Liver (tissue), 9 donors: Measurements from ENCODE around the gene TRIL. TPM values are rescaled to one million over a fixed set of nuclear protein-coding genes. Genes with fewer than 3 reads are reported as not detected.

Source experiments
- DNase-seq: peaks from one replicate; pipeline ENCODE4 v3.0.0-alpha.2; 2017; ENCODE audit warnings: low spot score
- H3K27ac ChIP-seq, 2 donors: one replicate each; pipeline ENCODE4 v1.7.0; 2013; ENCODE audit warnings: inconsistent platforms in 2 of 2, low read length in 2 of 2, control low read depth in 1 of 2, low read depth in 1 of 2, mild to moderate bottlenecking in 1 of 2
- H3K27me3 ChIP-seq, 4 donors: one replicate each; pipeline versions ENCODE4 v1.6.1 to v1.7.0; 2013; ENCODE audit warnings: low read length in 3 of 4, inconsistent platforms in 1 of 4, mild to moderate bottlenecking in 1 of 4, moderate library complexity in 1 of 4; ENCODE audit not compliant: control insufficient read depth in 4 of 4, insufficient read depth in 4 of 4
- H3K36me3 ChIP-seq, 4 donors: one replicate each; pipeline versions ENCODE4 v1.6.1 to v1.7.0; 2013; ENCODE audit warnings: low read length in 3 of 4, mild to moderate bottlenecking in 3 of 4, low read depth in 1 of 4, moderate library complexity in 1 of 4; ENCODE audit not compliant: control insufficient read depth in 4 of 4, insufficient read depth in 3 of 4
- H3K4me1 ChIP-seq, 4 donors: one replicate each; pipeline versions ENCODE4 v1.6.1 to v1.7.0; 2013; ENCODE audit warnings: low read length in 3 of 4, mild to moderate bottlenecking in 3 of 4, moderate library complexity in 1 of 4; ENCODE audit not compliant: control insufficient read depth in 4 of 4, insufficient read depth in 4 of 4
- H3K4me3 ChIP-seq, 3 donors: one replicate each; pipeline versions ENCODE4 v1.6.1 to v1.7.0; 2013; ENCODE audit warnings: low read length in 3 of 3, control low read depth in 1 of 3, low read depth in 1 of 3, mild to moderate bottlenecking in 1 of 3
- H3K9ac ChIP-seq, 2 donors: one replicate each; pipeline ENCODE4 v1.7.0; 2013; ENCODE audit warnings: low read length in 2 of 2, mild to moderate bottlenecking in 2 of 2, moderate library complexity in 2 of 2, control low read depth in 1 of 2, low read depth in 1 of 2
- H3K9me3 ChIP-seq, 4 donors: one replicate each; pipeline versions ENCODE4 v1.6.1 to v1.7.0; 2013; ENCODE audit warnings: low read length in 3 of 4; ENCODE audit not compliant: control insufficient read depth in 4 of 4
- EGR1 ChIP-seq, 2 donors: IDR thresholded peaks; 2 replicates each; pipeline ENCODE4 v1.6.1; 2016 to 2018; ENCODE audit warnings: antibody characterized with exemption in 2 of 2, low read depth in 2 of 2
- GABPA ChIP-seq, 2 donors: IDR thresholded peaks in 1 of 2; conservative IDR thresholded peaks in 1 of 2; 2 replicates each; pipeline ENCODE4 v1.6.1; 2016; ENCODE audit warnings: antibody characterized with exemption in 2 of 2, mild to moderate bottlenecking in 1 of 2, moderate library complexity in 1 of 2
- HNF4A ChIP-seq, 2 donors: conservative IDR thresholded peaks; 2 replicates each; pipeline ENCODE4 v1.6.1; 2016; ENCODE audit warnings: antibody characterized with exemption in 2 of 2, mild to moderate bottlenecking in 2 of 2
- HNF4G ChIP-seq: IDR thresholded peaks from 2 replicates; pipeline ENCODE4 v1.6.1; 2016; ENCODE audit warnings: antibody characterized with exemption
- JUND ChIP-seq, 2 donors: IDR thresholded peaks; 2 replicates each; pipeline ENCODE4 v1.6.1; 2016; ENCODE audit warnings: antibody characterized with exemption in 2 of 2
- NR2F2 ChIP-seq: IDR thresholded peaks from 2 replicates; pipeline ENCODE4 v1.6.1; 2016; ENCODE audit warnings: antibody characterized with exemption
- RAD21 ChIP-seq, 2 donors: IDR thresholded peaks; 2 replicates each; pipeline ENCODE4 v1.6.1; 2016; ENCODE audit warnings: antibody characterized with exemption in 2 of 2, mild to moderate bottlenecking in 2 of 2
- SP1 ChIP-seq: IDR thresholded peaks from 2 replicates; pipeline ENCODE4 v1.6.1; 2018; ENCODE audit warnings: antibody characterized with exemption, mild to moderate bottlenecking
- TAF1 ChIP-seq: conservative IDR thresholded peaks from 2 replicates; pipeline ENCODE4 v1.6.1; 2016; ENCODE audit warnings: antibody characterized with exemption, mild to moderate bottlenecking
- YY1 ChIP-seq: IDR thresholded peaks from 2 replicates; pipeline ENCODE4 v1.6.1; 2016; ENCODE audit warnings: antibody characterized with exemption, mild to moderate bottlenecking
- WGBS: extraction: QIAGEN DNeasy Blood & Tissue Kit; methylation state at CpG from one replicate; pipeline ENCODE4 v1.1.7; 2013; 5-methylcytosine and 5-hydroxymethylcytosine counted together
- polyA plus RNA-seq, 2 donors: library from polyadenylated mRNA; stranded (reverse) in 1 of 2; unstranded in 1 of 2; fragments of 200-250 nt in 1 of 2; fragments of >200 nt in 1 of 2; fragmentation: Nextera tagmentation in 1 of 2; extraction: Ambion mirVana in 1 of 2; gene quantifications; one replicate each; pipeline versions ENCODE4 v1.2.1 to v1.2.3, GENCODE V29; 2013 to 2015
- total RNA-seq, 2 donors: library from RNA; depleted of rRNA; stranded (reverse); fragments of >200 nt; gene quantifications; one replicate each; pipeline ENCODE4 v1.2.3, GENCODE V29; 2014
- TF ChIP-seq, protein P1 (sequence below): fragments of 150-350 bp; IDR thresholded peaks from 2 replicates; pipeline ENCODE4 v1.5.1; 2017; ENCODE audit warnings: improper control_type of control experiment, low read depth, low read length; ENCODE audit not compliant: missing input control
- TF ChIP-seq, protein P2 (sequence below): IDR thresholded peaks from 2 replicates; pipeline ENCODE4 v1.6.1; 2016; ENCODE audit warnings: antibody characterized with exemption
- TF ChIP-seq, protein P3 (sequence below): IDR thresholded peaks from 2 replicates; pipeline ENCODE4 v1.6.1; 2016; ENCODE audit warnings: antibody characterized with exemption
- TF ChIP-seq, protein P4 (sequence below): IDR thresholded peaks from 2 replicates; pipeline ENCODE4 v1.6.1; 2016; ENCODE audit warnings: antibody characterized with exemption, mild to moderate bottlenecking
- donor health status: healthy.
- donor health status: healthy.
- donor health status: healthy.
- donor health status: healthy.
- donor health status: healthy.

TRIL gene
- total and polyA plus RNA-seq, 4 donors: 0.06 to 0.67 (median 0.35) TPM

DNA sequence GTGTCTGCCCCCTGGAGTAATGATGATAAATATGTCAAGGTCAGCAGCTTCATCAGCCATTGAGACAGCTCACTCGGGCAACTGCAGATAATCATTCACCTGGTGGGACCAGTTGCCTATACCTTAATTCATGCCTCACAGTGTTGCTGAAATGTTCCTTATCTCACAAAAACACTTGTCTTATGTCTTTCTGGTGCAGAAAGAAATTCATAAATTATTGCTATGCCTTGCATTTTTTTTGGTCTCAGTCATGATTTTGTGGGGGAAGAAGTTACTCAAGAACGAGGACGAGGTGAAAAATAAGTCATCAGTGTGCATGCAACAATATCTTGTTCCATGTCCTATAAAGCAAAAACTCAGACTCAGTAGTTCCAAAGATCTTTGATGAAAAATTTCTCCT lies 16.0 kb downstream of the TRIL start:
- TF ChIP-seq SP1: no peak
- TF ChIP-seq EGR1 (IDR thresholded peaks at IDR 0.05; ENCODE audit: low read depth in 2 of 2): no peak
- no peak for TF ChIP-seq NR2F2
- TF ChIP-seq RAD21 (IDR thresholded peaks at IDR 0.05): no peak
- no peak for TF ChIP-seq JUND (IDR thresholded peaks at IDR 0.05)
- no peak for TF ChIP-seq HNF4A (conservative IDR thresholded peaks at IDR 0.05)
- TF ChIP-seq, protein P1, sequence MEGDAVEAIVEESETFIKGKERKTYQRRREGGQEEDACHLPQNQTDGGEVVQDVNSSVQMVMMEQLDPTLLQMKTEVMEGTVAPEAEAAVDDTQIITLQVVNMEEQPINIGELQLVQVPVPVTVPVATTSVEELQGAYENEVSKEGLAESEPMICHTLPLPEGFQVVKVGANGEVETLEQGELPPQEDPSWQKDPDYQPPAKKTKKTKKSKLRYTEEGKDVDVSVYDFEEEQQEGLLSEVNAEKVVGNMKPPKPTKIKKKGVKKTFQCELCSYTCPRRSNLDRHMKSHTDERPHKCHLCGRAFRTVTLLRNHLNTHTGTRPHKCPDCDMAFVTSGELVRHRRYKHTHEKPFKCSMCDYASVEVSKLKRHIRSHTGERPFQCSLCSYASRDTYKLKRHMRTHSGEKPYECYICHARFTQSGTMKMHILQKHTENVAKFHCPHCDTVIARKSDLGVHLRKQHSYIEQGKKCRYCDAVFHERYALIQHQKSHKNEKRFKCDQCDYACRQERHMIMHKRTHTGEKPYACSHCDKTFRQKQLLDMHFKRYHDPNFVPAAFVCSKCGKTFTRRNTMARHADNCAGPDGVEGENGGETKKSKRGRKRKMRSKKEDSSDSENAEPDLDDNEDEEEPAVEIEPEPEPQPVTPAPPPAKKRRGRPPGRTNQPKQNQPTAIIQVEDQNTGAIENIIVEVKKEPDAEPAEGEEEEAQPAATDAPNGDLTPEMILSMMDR: no peak
- TF ChIP-seq, protein P2, sequence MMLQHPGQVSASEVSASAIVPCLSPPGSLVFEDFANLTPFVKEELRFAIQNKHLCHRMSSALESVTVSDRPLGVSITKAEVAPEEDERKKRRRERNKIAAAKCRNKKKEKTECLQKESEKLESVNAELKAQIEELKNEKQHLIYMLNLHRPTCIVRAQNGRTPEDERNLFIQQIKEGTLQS: no peak
- TF ChIP-seq GABPA (IDR thresholded peaks at IDR 0.05 in 1 of 2, conservative IDR thresholded peaks at IDR 0.05 in 1 of 2): no peak
- TF ChIP-seq, protein P3, sequence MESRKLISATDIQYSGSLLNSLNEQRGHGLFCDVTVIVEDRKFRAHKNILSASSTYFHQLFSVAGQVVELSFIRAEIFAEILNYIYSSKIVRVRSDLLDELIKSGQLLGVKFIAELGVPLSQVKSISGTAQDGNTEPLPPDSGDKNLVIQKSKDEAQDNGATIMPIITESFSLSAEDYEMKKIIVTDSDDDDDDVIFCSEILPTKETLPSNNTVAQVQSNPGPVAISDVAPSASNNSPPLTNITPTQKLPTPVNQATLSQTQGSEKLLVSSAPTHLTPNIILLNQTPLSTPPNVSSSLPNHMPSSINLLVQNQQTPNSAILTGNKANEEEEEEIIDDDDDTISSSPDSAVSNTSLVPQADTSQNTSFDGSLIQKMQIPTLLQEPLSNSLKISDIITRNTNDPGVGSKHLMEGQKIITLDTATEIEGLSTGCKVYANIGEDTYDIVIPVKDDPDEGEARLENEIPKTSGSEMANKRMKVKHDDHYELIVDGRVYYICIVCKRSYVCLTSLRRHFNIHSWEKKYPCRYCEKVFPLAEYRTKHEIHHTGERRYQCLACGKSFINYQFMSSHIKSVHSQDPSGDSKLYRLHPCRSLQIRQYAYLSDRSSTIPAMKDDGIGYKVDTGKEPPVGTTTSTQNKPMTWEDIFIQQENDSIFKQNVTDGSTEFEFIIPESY: no peak
- no peak for TF ChIP-seq YY1
- no peak for TF ChIP-seq TAF1
- TF ChIP-seq, protein P4, sequence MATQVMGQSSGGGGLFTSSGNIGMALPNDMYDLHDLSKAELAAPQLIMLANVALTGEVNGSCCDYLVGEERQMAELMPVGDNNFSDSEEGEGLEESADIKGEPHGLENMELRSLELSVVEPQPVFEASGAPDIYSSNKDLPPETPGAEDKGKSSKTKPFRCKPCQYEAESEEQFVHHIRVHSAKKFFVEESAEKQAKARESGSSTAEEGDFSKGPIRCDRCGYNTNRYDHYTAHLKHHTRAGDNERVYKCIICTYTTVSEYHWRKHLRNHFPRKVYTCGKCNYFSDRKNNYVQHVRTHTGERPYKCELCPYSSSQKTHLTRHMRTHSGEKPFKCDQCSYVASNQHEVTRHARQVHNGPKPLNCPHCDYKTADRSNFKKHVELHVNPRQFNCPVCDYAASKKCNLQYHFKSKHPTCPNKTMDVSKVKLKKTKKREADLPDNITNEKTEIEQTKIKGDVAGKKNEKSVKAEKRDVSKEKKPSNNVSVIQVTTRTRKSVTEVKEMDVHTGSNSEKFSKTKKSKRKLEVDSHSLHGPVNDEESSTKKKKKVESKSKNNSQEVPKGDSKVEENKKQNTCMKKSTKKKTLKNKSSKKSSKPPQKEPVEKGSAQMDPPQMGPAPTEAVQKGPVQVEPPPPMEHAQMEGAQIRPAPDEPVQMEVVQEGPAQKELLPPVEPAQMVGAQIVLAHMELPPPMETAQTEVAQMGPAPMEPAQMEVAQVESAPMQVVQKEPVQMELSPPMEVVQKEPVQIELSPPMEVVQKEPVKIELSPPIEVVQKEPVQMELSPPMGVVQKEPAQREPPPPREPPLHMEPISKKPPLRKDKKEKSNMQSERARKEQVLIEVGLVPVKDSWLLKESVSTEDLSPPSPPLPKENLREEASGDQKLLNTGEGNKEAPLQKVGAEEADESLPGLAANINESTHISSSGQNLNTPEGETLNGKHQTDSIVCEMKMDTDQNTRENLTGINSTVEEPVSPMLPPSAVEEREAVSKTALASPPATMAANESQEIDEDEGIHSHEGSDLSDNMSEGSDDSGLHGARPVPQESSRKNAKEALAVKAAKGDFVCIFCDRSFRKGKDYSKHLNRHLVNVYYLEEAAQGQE: no peak
- no peak for TF ChIP-seq HNF4G
- H3K9ac ChIP-seq: no peak overlapping the region
- H3K4me3 ChIP-seq: no peak overlapping the region
- no peaks in the 10 kb centered on the region for H3K4me1 ChIP-seq
- no peaks in the 10 kb centered on the region for H3K36me3 ChIP-seq
- DNase-seq: no peak
- H3K27ac ChIP-seq: no peak overlapping the region
- no peaks in the 10 kb centered on the region for H3K27me3 ChIP-seq
- 70% methylated on average over 3 of the region's 3 CpGs for WGBS
- H3K9me3 ChIP-seq: peaks cover 0 to 4% (median 0%) of the 10 kb centered on the region in 4 donors

DNA sequence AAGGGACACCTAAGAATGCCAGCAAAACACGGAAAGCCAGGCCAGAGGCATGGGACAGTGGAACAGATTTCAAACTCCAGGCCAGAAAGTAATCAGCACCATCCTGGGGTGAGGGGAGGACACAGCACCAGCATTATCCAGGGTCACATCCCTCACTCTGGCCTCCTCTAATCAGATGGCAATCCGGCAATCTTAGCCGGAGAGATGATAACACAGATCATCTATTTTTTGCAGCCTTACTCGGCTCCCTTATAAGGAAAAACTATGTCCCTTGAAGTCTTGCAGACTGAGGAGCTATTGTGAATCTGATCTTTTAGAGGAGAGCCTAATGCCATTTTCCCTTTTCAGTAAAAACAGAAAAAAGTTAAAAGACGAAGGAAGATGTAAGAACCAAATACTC lies 16.5 kb downstream of the TRIL start:
- Histone ChIP-seq H3K27me3 (no peaks in the 10 kb centered on the region), H3K27ac (no peak overlapping the region), H3K4me1 (no peaks in the 10 kb centered on the region), H3K36me3 (no peaks in the 10 kb centered on the region), H3K9ac (no peak overlapping the region), H3K4me3 (no peak overlapping the region), H3K9me3 (peaks cover 0 to 4% (median 0%) of the 10 kb centered on the region in 4 donors)
- DNase-seq: no peak
- 88% methylated on average over 5 of the region's 5 CpGs for WGBS
- no peak for TF ChIP-seq HNF4G
- no peak for TF ChIP-seq TAF1
